Liver (tissue), 3 donors: ENCODE data around the gene WNK2.

Experiments
- RXRA ChIP-seq, 2 donors: IDR thresholded peaks; 2 replicates each; pipeline ENCODE4 v1.6.1; 2017 to 2018; ENCODE audit warnings: antibody characterized with exemption in 2 of 2, mild to moderate bottlenecking in 1 of 2
- SP1 ChIP-seq: IDR thresholded peaks from 2 replicates; pipeline ENCODE4 v1.6.1; 2018; ENCODE audit warnings: antibody characterized with exemption, mild to moderate bottlenecking
- TAF1 ChIP-seq: conservative IDR thresholded peaks from 2 replicates; pipeline ENCODE4 v1.6.1; 2016; ENCODE audit warnings: antibody characterized with exemption, mild to moderate bottlenecking
- YY1 ChIP-seq: IDR thresholded peaks from 2 replicates; pipeline ENCODE4 v1.6.1; 2016; ENCODE audit warnings: antibody characterized with exemption, mild to moderate bottlenecking
- TF ChIP-seq, protein P1 (sequence below): fragments of 150-350 bp; IDR thresholded peaks from 2 replicates; pipeline ENCODE4 v1.5.1; 2017; ENCODE audit warnings: improper control_type of control experiment, low read depth, low read length; ENCODE audit not compliant: missing input control
- TF ChIP-seq, protein P2 (sequence below): IDR thresholded peaks from 2 replicates; pipeline ENCODE4 v1.6.1; 2016; ENCODE audit warnings: antibody characterized with exemption
- donor health status: healthy.
- donor health status: healthy.

DNA sequence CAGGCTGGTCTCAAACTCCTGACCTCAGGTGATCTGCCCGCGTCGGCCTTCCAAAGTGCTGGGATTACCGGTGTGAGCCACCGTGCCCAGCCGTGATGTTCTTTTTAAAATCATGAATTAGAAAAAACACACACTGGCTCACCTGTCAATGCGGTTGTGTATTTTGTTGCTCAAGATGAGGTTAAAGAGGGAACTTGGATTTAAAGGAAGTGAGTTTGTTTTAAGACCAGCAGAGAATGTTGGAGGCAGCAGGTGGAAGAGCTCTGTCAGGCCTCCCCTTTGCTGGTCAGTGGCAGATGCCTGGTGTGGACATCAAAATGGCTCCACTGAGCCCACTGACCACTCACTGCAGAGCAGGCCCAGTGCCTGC is 38.9 kb downstream of the WNK2 start:
- no peak for TF ChIP-seq YY1
- no peak for TF ChIP-seq SP1
- TF ChIP-seq, protein P1, sequence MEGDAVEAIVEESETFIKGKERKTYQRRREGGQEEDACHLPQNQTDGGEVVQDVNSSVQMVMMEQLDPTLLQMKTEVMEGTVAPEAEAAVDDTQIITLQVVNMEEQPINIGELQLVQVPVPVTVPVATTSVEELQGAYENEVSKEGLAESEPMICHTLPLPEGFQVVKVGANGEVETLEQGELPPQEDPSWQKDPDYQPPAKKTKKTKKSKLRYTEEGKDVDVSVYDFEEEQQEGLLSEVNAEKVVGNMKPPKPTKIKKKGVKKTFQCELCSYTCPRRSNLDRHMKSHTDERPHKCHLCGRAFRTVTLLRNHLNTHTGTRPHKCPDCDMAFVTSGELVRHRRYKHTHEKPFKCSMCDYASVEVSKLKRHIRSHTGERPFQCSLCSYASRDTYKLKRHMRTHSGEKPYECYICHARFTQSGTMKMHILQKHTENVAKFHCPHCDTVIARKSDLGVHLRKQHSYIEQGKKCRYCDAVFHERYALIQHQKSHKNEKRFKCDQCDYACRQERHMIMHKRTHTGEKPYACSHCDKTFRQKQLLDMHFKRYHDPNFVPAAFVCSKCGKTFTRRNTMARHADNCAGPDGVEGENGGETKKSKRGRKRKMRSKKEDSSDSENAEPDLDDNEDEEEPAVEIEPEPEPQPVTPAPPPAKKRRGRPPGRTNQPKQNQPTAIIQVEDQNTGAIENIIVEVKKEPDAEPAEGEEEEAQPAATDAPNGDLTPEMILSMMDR, result no peak
- TF ChIP-seq RXRA (IDR thresholded peaks at IDR 0.05), result no peak
- no peak for TF ChIP-seq TAF1
- TF ChIP-seq, protein P2, sequence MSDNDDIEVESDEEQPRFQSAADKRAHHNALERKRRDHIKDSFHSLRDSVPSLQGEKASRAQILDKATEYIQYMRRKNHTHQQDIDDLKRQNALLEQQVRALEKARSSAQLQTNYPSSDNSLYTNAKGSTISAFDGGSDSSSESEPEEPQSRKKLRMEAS, result no peak
